Thyroid gland (tissue), 4 donors: ENCODE measurements around the gene PREX1. TPM values are rescaled to one million over a fixed set of nuclear protein-coding genes. Genes with fewer than 3 reads are reported as not detected.
A peak's percentile ranks its signal among the peaks of the same experiment; 100 is the strongest.

ENCODE experiments used
- DNase-seq, 2 donors: peaks; one replicate each; pipeline ENCODE4 v3.0.0-alpha.2; 2019
- H3K27ac ChIP-seq, 3 donors: fragments of 200-600 bp; sonication (generic); 1 replicate in 2 of 3; 2 replicates in 1 of 3; pipeline ENCODE4 v1.5.1; 2016 to 2019; ENCODE audit warnings: mild to moderate bottlenecking in 1 of 3, moderate library complexity in 1 of 3
- H3K27me3 ChIP-seq: fragments of 200-600 bp; sonication (generic); one replicate; pipeline ENCODE4 v1.5.1; 2019
- H3K36me3 ChIP-seq, 2 donors: fragments of 200-600 bp; sonication (generic); one replicate each; pipeline ENCODE4 v1.5.1; 2016 to 2019
- H3K4me1 ChIP-seq, 2 donors: fragments of 200-600 bp; sonication (generic); one replicate each; pipeline ENCODE4 v1.5.1; 2017 to 2019
- H3K4me3 ChIP-seq, 3 donors: fragments of 200-600 bp; sonication (generic); replicated peaks in 1 of 3; 1 replicate in 2 of 3; 2 replicates in 1 of 3; pipeline ENCODE4 v1.5.1; 2016; ENCODE audit warnings: mild to moderate bottlenecking in 1 of 3
- H3K9me3 ChIP-seq: fragments of 200-600 bp; sonication (generic); one replicate; pipeline ENCODE4 v1.5.1; 2017
- POLR2A ChIP-seq, 2 donors: fragments of 450-650 bp; IDR thresholded peaks; one replicate each; pipeline ENCODE4 v1.6.1; 2017; ENCODE audit warnings: antibody characterized with exemption in 2 of 2, mild to moderate bottlenecking in 2 of 2, moderate library complexity in 1 of 2
- WGBS, 2 donors: methylation state at CpG; one replicate each; pipeline ENCODE4 v1.1.5; 2017; 5-methylcytosine and 5-hydroxymethylcytosine counted together
- intact Hi-C: fragments of 100-400 bp; cut with DNase I; formaldehyde crosslinking; loops from one replicate; pipeline ENCODE4 v1.15.1; 2023
- total RNA-seq, 4 donors: library from RNA; depleted of rRNA; stranded (reverse); fragments of >200 nt; gene quantifications; one replicate each; pipeline ENCODE4 v1.2.3, GENCODE V29; 2016
- TF ChIP-seq, protein P1 (sequence below), 6 experiments: fragments of 200-600 bp in 3 of 6; fragments of 450-650 bp in 3 of 6; sonication (generic) in 3 of 6; IDR thresholded peaks; one replicate each; pipeline ENCODE4 v1.5.1; 2016 to 2019; ENCODE audit warnings: antibody characterized with exemption in 6 of 6, mild to moderate bottlenecking in 2 of 6, inconsistent platforms in 1 of 6, moderate library complexity in 1 of 6

The PREX1 gene
- total RNA-seq, 4 donors from 2014 or later: 10.2 to 42.7 (median 18.7) TPM

DNA sequence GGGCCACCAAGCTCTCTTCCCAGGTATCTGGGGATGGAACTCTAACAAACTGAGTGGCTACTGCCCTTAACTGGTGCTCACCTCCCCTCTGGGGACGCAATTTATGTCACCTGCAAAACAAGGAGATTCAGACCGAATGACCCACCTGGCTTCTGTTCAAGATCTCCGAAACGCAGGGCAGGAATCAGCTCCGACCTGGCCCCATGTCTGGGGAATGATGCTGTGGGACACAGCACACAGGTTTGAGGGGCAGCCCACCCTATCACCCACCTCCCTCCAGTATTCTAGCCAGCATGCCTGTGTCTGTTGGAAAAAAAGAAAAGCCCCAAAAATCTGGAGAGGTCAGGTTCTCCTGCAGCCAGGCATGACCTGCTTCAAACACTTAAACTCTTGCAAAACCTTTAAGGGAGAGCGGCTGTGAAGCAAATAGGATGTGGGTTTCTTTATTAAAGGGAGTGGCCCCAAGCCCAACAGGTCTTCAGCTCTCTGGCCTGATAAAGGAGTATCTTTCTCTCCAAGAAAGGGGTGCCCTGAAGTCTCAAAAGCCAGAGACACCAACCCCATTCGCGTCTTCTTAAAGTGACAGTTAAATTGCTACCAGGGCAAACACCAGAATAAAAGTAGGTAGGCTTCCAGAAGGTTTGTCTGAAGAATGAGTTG, 6.4 kb downstream of the PREX1 start:
- H3K4me1 ChIP-seq: peaks cover 19 to 50% of the 10 kb centered on the region in 2 donors
- no peaks in the 10 kb centered on the region for H3K36me3 ChIP-seq
- no peak overlapping the region for H3K27ac ChIP-seq
- 28 to 32% methylated on average over 8 of the region's 8 CpGs for WGBS, 2 donors
- H3K4me3 ChIP-seq: no peak overlapping the region
- no peaks in the 10 kb centered on the region for H3K9me3 ChIP-seq
- H3K27me3 ChIP-seq: no peaks in the 10 kb centered on the region
- TF ChIP-seq POLR2A (IDR thresholded peaks at IDR 0.05): no peak
- TF ChIP-seq, protein P1, sequence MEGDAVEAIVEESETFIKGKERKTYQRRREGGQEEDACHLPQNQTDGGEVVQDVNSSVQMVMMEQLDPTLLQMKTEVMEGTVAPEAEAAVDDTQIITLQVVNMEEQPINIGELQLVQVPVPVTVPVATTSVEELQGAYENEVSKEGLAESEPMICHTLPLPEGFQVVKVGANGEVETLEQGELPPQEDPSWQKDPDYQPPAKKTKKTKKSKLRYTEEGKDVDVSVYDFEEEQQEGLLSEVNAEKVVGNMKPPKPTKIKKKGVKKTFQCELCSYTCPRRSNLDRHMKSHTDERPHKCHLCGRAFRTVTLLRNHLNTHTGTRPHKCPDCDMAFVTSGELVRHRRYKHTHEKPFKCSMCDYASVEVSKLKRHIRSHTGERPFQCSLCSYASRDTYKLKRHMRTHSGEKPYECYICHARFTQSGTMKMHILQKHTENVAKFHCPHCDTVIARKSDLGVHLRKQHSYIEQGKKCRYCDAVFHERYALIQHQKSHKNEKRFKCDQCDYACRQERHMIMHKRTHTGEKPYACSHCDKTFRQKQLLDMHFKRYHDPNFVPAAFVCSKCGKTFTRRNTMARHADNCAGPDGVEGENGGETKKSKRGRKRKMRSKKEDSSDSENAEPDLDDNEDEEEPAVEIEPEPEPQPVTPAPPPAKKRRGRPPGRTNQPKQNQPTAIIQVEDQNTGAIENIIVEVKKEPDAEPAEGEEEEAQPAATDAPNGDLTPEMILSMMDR (IDR thresholded peaks at IDR 0.05): no peak
- intact Hi-C loops: no loop called here
- peak in 1 of 2 donors; percentile 26 for DNase-seq

DNA sequence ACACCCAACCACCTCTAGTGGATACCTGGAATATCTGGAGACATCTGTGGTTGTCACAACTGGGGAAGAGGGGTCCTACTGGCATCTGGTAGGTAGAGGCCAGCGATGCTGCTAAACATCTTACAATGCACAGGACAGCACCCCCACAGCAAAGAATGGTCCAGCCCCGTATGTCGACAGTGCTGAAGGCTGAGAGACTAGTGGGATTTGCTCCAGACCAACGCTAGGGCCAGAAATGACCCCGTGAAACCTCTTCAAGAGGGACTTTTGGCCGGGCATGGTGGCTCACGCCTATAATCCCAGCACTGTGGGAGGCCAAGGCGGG, 7.2 kb downstream of the PREX1 start:
- Histone ChIP-seq H3K9me3 (no peaks in the 10 kb centered on the region), H3K4me1 (peaks cover 18 to 45% of the 10 kb centered on the region in 2 donors), H3K27me3 (no peaks in the 10 kb centered on the region), H3K36me3 (no peaks in the 10 kb centered on the region), H3K4me3 (no peak overlapping the region), H3K27ac (no peak overlapping the region)
- no peak for TF ChIP-seq POLR2A (IDR thresholded peaks at IDR 0.05)
- TF ChIP-seq, protein P1 (IDR thresholded peaks at IDR 0.05): no peak
- WGBS, 2 donors: 79 to 82% methylated on average over 8 of the region's 8 CpGs
- DNase-seq: no peak
- intact Hi-C loops: no loop called here

DNA sequence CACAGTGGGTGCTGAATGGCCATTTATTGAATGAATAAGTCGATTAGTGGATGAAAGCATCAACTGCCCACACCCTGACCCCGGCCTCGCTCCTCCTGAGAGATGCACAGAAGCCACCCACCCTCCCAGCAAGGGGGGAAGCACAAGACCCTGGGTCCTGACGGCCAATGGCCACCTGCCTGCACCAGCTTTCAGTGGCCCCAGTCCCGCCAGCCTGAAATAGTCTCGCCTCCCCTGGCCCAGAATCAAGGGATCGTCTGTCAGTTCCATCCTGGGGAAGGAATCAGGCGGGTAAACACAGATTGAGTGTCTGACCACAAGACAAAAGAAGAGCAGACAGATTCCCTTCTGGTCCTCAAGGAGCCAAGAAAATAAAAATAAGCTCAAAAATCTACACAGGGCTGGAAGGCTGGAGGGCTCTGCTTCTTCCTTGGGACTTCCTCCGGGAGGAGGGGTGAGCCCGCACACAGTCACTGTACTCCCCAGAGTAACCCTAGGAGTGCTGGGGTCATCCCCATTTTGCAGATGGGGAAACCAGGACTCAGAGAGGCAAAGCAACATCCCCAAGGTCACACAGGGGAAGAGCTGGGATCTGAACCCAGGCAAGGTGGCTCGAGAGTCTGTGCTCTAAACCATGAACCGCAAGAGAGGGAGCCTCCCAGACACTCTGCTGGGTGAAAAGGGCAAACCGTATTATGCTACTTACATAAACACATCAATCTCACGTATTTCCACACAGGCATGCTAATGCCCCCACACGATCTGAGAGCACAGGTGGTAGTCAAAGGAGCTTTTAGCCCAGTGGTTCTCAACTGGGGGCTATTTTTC, 7.8 kb downstream of the PREX1 start:
- H3K27me3 ChIP-seq: no peaks in the 10 kb centered on the region
- H3K4me3 ChIP-seq: no peak overlapping the region
- H3K36me3 ChIP-seq: no peaks in the 10 kb centered on the region
- no peak overlapping the region for H3K27ac ChIP-seq
- no peak for DNase-seq
- TF ChIP-seq POLR2A (IDR thresholded peaks at IDR 0.05): no peak
- TF ChIP-seq, protein P1 (IDR thresholded peaks at IDR 0.05): no peak
- intact Hi-C loops: no loop called here
- no peaks in the 10 kb centered on the region for H3K9me3 ChIP-seq
- peaks cover 16 to 39% of the 10 kb centered on the region in 2 donors for H3K4me1 ChIP-seq
- 67 to 70% methylated on average over 11 to 15 of the region's 15 CpGs for WGBS, 2 donors

DNA sequence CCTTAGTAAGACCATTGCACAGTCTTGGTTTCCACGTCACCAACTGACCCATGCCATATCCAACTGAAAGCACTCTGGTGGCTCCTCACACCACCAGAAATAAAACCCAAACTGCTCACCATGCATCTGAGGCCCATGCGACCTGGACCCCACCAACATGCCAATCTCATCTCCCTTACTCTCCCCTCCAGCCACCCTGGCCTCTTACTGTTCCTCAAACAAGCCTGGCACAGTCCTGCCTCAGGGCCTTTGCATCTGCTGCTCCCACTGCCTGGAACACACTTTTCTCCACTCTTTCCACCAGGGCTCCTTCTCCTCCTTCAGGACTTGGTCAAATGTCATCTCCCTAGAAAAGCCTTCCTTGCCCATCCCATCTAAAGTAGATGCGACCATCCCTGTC, 8.7 kb downstream of the PREX1 start:
- H3K36me3 ChIP-seq: no peaks in the 10 kb centered on the region
- intact Hi-C loops: no loop called here
- H3K4me3 ChIP-seq: no peak overlapping the region
- no peaks in the 10 kb centered on the region for H3K27me3 ChIP-seq
- H3K9me3 ChIP-seq: no peaks in the 10 kb centered on the region
- WGBS, 2 donors: 94 to 98% methylated on average over 3 of the region's 3 CpGs
- no peak for TF ChIP-seq POLR2A (IDR thresholded peaks at IDR 0.05)
- TF ChIP-seq, protein P1 (IDR thresholded peaks at IDR 0.05): no peak
- H3K4me1 ChIP-seq: peaks cover 10 to 30% of the 10 kb centered on the region in 2 donors
- no peak for DNase-seq
- no peak overlapping the region for H3K27ac ChIP-seq

DNA sequence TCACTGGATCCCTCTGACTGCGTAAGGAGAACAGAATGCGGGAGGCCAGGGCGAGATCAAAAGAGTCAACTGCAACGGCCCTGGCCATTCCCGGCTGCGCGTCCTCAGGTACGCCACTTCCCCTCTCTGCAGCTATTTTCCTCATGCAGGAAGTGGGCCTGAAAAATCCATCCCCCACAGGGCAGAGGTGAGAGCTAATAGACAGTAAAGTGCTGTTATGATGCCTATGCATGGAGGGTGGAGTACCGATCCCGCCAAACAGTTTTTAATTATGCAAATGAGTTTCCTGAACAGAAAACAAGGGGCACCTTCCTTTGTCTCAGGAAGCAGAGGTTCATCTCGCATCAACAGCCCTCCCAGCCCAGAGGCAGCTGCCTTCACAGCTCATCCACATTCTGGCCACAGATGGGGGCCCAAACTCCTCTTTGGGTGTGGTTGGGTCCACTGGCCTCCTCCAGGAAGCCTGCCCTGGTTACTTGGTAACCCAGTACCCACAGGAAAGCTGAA, 9.3 kb downstream of the PREX1 start:
- 48 to 60% methylated on average over 11 of the region's 11 CpGs for whole genome bisulfite sequencing, 2 donors
- TF ChIP-seq POLR2A (IDR thresholded peaks at IDR 0.05): no peak
- TF ChIP-seq, protein P1 (IDR thresholded peaks at IDR 0.05): no peak
- peaks cover 10 to 27% of the 10 kb centered on the region in 2 donors for H3K4me1 ChIP-seq
- intact Hi-C loops: no loop called here
- H3K9me3 ChIP-seq: no peaks in the 10 kb centered on the region
- H3K27ac ChIP-seq: no peak overlapping the region
- DNase-seq: no peak
- no peaks in the 10 kb centered on the region for H3K27me3 ChIP-seq
- H3K36me3 ChIP-seq: no peaks in the 10 kb centered on the region
- no peak overlapping the region for H3K4me3 ChIP-seq
